HG03521 (cell line): Measurements from ENCODE around the gene ATP2B3.
A peak's percentile ranks its signal among the peaks of the same experiment; 100 is the strongest.
"Not testable (repeated sequence)": the region's sequence is repeated elsewhere in the genome, so short reads cannot be mapped to it uniquely, and the experiment has no call there.

Source experiments
- ATAC-seq: cut with Tn5 transposase; IDR thresholded peaks from one replicate; pipeline ENCODE4 v1.9.1; 2021; ENCODE audit warnings: mild to moderate bottlenecking, moderate library complexity; ENCODE audit not compliant: unreplicated experiment

The ATP2B3 gene

DNA sequence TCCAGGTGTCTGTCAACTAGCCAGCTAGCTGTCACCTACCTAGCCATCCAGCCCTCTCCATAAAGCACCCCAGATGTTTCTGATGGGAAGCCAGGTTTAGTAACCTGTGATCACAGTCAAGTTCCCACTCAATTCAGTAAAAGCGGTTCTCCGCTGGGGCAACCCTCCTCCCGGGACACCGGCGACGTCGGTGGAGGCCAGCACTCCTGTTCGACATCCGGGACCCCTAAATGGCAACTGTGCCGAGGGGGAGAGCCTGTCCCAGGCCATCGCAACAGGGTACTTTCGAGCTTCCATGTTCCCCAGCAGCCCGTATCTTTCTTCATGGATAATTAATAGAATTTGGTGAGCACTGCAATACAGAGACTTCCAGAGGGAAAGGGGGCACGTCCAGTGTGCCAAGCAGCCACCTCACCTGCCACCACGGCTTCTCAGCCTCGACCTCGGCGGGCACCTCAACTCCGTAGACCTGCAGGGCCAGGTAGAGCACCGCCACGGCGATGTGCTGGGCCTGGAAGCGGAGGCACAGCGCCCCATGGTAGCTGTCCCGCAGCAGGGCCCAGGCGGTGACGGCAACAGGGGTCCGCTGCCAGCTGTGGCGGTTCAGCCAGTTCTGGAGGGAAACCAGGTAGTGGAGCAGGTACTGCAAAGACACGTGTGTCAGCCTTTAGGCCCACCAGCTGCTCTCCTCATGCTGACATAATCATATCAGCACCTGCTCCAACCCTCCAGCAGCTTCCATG, 74.8 kb downstream of the ATP2B3 start:
- ATAC-seq = no peak

DNA sequence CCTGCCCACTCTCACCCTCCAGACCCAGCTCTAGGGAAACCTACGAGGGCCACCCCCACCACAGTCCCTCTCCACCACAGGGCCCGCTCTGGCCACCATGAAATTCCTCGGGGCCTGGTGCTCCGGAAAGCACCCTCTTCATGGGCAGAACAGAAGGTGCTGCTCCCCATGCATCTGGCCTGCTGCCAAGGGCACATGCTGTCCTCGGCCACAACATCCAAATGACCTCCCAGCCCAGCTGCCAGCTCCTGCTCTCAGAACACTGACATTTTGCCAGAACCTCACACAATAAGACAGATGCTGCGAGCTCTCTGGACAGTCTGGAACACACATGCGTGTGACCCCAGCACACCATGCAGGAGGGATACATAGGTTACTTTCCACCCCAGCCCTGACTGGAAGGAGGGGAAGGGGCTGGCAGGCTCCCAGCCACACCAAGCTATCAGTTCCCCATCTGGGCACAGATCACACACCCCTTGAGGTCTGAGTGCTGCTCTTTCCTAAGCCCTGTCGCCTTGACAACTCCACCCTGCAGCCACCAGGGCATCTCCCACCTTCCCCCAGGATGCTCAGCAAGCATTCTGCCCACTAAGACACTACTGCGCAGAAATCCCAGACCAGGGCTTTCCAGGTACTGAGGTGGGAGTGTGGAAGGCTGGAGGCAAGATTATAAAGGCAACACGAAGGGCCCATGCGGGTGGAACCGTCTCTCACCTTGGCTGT, 75.7 kb downstream of the ATP2B3 start:
- ATAC-seq = no peak

DNA sequence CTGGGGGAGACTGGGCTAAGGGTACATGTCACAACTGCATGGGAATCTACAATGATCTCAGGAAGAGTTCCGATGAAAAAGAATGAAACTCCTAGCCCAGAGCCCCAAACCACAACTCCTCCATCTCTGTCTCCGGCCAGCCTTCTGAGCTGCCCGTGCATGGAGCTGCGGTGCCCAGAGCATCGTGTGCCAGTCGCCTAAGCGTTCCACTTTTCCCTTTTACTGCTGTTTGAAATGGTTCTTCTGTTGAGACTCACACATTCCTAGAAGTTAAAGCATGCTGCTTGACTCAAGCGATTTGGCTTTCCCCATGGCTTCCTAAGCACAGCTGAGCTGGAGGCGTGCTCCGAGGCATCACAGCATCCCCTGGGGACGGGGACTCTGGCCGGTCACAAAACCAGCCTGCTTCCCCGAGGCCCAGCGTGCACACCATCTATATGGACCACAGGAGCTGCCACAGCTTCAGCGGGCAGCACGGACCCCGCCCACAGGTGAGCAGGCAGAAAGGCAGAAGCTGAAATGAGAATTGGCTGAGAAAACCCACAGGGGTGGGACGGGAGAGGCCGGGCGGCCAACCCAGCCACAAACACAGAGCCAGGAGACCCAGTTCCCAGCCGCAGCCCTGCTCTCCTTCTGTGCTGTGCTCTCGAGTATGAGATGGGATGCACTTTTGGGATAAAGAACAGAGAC, 76.5 kb downstream of the ATP2B3 start:
- no peak for ATAC-seq

DNA sequence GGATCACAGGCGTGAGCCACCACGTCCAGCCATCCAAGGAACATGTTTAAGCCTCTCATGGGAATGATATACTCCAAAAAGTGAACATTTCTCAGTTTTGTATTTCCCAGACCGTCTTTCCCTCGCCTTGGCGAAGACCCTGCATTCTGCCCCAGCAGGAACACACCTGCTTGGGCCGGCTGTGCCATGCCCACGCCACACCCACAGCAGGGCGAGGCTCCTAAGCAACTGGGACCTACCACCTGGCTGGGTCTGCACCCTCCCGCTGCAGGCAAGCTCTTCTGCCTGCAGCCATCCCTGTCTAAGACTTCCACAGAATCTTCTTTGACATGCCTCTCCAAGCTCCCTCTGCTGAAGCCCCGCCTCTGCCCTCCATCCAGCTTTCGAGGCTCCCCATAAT, 77.9 kb downstream of the ATP2B3 start:
- ATAC-seq = no peak

DNA sequence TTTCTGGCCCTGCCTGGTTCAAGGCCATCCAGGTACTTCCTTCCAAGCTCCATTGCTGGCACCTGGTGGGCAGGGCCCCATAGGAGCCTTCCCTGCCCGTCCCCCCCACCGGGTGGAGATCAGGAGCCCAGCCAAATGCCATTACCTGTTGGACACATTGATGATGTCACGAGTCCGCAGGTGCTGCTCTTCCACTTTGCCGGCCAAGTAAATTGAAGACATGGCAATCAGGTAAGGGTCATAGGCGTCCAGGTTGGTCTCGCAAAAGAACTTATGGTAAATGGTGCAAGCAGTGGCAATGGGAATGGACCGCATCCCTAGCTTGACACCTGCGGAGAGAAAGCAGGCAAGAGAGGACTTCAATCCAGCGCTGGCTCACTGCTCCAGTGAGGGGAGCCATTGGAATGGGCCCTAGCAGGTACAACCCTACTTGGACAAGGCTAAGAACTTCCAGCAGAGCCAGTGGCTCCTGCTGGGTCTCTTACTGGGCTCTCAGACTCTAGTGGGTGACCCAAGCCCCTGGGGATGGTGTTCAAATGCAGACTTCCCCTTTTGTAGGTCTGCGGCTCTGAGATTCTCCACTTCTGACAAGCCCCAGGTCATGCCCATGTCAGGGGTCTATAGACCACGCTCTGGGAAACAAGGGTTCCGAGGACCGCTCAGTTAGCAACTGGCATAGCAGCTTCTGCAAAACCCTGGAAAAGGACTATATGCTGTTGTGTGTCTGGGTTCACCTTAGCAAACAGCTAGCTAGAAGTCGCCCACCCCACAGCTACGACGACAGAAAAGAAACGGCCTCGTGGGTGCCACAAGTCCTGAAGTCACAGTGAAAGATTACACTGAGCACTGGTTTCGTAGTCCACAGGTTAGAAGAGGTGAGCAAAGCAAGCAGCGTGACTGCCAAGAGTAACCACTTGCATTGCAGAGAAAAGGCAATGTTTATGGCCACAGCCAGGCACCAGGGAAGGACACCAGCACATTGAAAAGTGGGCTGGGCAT, 78.7 kb downstream of the ATP2B3 start:
- ATAC-seq = no peak

DNA sequence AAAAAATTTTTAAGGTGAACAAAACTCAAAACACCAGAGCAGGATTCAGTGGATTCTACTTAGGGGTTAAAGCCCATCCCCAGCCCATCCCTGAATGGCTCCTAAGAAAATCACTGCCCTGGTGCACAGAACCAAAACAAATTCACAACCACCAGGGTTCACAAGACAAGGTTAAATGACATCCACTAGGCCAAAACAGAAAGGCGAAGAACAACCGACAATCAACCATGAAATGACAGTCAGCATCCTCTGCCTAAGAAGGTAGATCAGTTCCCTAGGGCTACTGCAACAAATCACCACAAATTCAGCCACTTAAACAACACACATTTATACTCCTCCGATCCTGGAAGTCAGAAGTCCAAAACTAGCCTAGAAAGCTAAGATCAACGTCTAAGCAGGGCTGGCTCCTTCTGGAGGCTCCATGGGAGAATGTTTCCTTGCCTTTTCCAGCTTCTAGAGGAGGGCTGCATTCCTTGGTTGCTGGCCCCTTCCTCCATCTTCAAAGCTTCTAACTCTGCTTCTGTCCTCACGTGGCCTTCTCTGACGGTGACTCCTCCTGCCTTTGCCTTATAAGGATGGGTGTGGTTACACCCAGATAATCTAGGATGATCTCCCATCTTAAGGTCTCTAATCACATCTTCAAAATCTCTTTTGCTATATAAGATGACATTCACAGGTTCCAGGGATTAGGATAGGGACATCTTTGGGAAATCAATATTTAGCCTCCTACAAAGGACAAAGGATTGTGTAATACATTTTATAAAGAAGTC, 79.7 kb downstream of the ATP2B3 start:
- ATAC-seq = no peak

DNA sequence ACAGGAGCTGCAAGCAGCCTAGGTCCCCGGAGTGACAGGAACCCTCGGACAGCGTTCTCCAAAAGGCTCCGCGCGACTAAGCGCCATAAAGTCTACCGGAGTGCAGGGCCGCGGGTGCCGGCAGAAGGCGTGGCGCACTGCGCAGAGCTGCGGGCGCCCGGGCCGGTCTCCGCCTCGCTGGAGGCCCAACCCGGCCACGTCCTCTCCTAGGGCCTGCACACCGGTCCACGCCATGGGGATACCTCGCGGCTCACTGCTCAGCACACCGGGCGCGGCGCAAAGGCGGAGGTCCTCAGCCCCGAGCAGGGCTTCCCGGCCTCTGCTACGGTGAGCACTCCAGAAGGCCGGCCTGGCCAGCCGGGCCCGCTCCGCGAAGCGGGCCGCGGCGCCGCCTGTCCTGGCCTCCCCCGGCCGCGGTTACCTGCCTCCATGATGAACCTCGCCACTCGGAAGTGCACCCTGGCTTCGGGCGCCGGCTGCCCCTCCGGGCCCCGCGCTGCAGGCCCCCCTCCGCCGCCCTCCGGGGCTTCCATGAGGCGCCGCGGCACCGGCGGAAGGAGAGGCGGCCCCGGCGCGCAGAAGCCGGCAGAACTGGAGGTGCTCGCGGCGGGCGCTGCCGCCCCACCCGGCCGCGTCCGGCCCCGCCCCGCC, 81.2 kb downstream of the ATP2B3 start, which contains the start of gene CCNQ:
Gene CCNQ (minus strand): TSS at position 599 of the 651 bp plus-strand sequence. CDS start 66 bp downstream, at position 533.
- ATAC-seq = peak; percentile 47

DNA sequence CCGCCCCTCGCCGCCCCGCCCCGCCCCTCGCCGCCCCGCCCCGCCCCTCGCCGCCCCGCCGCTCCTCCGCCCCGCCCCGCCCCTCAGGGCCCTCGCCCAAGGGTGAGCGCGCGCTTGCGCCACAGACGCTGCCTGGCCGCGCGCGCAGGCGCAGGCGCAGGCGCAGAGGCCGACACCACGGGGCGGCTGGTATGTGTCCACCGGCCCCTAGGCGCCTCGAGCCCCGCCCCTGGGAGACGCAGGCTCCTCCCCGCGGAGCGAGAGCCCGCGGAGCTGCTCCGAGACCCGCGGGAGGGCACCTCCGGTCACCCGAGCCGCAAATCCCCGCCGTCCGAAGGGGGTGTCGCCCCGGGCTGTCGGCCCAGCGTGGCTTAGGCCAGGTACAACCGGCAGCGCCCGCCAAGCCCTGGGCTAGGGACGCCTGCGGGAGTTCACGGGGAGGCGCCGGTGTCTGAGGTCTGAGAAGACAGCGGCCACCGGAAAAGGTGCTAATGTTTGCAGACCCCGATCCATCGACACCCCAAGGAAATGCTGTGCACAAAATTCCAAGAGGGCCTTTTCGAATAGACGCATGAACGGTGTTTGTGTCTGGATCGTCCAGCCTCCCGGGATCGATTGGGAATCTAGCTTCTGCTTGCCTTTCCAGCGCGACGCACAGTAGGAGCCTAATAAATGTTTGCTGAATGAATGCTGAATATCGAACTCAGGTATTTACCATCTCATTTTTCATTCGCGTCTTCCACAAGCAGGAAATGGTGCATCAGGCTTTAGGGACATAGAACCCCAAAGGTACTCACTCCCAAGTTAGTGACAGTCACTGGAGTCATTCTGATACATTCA, 82.0 kb downstream of the ATP2B3 start:
- peak; percentile 88 for ATAC-seq

DNA sequence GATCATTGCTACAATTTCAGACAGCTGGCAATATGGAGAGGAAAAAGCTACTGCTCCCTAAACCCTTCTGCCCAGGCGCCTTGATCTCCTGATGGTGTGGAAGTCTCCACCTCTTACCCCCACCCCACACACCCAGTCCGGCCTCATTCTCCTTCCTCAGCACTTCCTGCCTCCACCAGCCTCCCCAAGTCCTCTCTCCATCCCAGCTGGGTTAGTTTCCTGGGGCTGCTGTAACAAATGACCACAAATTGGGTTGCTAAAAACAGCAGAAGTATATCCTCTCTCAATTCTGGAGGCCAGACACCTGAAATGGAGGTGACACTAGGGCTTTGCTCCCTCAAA, 82.6 kb downstream of the ATP2B3 start:
- ATAC-seq = no peak

DNA sequence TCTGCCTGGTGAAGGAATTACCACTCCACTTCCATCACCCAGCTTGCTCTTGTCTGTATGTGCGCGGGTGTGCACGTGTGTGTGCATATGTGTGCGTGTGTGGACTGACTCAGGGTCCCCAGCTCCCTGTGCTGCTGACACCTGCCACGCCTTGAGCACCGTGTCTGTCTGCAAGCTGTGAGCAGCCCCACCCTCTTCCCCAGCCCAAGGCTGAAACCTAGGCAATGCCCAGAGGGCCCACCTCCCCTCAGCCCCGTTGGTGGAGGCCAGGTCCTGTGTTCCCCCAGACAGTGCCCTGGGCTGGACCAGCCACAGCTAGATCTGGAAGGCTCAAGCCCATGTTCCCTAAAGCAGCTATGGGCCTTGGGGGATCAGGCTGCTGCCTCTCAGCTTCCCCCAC, 83.5 kb downstream of the ATP2B3 start:
- no peak for ATAC-seq

DNA sequence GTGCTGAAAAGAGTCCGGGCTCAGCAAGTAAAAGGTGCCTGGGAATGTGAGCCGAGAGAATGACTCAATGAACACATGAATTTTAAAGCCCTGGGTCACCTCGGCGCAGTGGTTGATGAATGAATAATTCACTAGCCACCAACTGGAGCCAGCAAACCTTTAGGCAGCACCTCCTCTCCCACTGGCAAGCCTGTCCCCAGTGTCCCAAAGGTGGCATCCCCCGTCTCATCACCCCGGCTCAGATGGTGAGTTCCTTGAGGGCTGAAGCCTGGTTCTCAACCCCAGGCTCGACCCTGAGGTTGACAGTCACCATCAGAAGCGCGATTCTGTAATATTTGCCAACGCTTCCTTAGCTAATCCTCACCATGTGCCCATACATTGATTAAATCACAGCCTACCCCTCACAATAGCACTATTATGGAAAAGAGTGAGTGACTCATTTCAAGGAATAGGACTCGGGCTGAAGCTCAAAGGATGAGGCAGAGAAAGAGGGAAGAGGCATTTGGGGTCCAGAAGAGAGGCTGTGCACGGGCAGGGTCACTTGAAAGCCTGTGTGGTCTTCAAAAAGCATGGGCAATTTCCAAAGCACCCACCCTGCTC, 84.2 kb downstream of the ATP2B3 start:
- ATAC-seq = no peak

DNA sequence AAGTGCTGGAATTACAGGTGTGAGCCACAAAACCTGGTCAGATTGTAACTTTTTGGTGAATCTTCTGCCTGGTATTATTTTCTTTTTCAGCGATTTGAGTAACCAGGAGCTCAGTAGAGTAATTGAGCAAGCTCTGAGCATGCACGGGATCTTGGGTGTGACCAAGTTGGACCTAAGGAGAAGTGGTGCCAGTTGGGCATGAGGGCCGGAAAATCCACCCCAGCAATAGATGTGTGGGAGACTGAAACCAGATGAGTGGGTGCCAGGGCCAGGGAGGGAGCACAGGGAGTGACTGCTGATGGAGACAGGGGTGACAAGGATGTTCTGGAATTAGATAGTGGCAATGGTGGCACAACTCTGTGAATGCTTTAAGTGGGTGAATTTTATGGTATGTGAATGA, 85.2 kb downstream of the ATP2B3 start:
- no peak for ATAC-seq

DNA sequence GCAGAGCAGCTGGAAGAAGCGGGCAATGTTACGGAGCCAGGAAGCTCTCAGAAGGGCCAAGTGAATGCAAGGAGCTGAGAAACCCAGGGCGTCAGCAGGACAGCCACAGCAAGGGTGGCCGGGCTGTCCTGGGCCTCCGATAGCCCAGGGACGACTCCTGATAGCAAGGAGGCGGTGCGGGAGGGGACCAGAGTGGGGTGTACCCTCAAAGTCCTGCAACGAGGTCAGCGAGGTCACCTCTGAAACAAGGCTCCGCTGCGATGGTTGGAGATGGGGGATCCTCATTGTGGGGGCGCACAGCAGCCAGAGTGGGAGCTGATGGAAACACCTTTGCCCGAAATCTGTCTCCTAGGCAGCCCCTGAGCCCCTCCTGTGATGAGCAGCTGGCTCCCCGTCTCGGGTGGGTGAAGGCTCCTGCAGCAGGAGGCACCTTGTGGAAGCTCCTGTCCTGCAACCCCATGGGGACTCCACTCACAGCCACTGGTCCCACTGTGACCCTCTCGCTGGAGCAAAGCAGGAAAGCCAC, 85.8 kb downstream of the ATP2B3 start:
- ATAC-seq = no peak

DNA sequence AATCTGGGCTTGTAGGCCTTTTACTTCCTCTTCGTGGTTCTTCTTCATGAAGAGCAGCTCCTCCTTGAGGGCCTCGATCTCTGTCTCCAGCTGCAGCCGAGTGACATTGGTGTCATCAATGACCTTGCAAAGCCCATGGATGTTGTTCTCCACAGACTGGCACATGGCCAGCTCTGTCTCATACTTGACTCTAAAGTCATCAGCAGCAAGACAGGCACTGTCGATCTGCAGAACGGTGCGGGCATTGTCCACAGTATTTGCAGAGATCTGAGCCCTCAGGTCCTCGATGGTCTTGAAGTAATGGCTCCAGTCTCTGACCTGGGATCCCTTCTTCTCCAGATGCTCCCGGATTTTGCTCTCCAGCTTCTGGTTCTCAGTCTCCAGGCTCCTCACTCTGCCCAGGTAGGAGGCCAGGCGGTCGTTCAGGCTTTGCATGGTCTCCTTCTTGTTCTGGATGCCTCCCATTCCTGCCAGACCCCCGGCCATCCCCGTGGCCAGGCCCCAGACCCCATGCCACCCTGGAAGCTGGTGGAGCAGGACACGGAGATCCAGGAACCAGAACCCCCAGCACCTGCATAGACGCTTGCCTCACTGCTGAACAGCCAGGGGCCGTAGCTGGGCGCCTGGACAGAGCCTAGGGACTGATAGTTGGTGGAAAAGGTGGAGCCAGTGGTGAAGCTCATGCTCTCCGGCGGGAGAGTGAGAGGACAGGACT, 87.4 kb downstream of the ATP2B3 start:
- ATAC-seq = not testable (repeated sequence)

DNA sequence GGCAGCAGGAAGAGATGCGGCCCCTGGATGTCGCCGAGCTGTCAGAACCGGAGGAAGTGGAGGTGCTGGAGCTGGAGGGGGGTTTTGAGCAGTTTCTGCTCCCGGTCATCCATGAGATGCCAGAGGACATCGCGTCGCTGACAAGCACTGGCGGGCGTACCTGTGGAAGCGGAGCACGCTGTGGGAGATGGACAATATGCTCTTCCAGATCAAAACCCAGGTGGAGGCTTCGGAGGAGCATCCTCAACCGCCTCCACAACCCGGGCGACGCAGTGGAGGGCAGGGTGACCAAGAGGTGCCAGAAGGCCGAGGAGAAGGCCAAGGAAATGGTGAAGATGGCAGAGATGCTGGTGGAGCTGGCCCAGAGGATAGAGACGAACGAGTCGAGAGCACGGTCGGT, 89.1 kb downstream of the ATP2B3 start:
- ATAC-seq = no peak

DNA sequence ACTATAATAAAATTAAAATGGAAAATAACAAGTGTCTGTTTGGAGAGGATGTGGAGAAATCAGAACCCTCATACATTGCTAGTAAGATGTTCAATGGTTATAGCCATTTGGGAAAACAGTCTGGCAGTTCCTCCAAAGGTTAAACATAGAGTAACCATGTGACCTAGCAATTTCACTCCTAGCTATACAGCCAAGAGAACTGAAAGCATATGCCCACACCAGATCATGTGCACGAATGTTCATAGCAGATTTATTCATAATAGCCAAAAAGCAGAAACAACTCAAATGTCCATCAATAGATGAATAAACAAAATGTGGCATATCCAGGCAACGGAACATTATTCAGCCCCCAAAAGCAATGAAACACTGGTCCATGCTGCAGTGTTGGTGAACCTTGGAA, 90.9 kb downstream of the ATP2B3 start:
- no peak for ATAC-seq

DNA sequence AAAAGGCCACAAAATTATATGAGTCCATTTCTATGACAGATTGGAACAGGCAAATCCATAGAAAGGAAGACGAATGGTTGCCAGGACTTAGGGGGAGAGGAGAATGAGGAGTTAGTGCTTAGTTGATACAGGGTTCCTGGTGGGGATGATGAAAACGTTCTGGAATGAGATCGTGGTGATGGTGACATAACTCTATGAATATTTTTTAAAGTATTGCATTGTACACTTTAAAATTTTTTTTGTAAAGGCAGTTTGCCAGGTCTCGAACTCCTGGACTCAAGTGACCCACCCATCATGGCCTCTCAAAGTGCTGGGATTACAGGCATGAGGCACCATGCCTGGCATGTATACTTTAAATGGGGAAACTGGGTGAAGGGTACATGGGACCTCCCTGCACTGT, 91.4 kb downstream of the ATP2B3 start:
- no peak for ATAC-seq
